Measurements from ENCODE around the gene PPP1R9A.

DNA sequence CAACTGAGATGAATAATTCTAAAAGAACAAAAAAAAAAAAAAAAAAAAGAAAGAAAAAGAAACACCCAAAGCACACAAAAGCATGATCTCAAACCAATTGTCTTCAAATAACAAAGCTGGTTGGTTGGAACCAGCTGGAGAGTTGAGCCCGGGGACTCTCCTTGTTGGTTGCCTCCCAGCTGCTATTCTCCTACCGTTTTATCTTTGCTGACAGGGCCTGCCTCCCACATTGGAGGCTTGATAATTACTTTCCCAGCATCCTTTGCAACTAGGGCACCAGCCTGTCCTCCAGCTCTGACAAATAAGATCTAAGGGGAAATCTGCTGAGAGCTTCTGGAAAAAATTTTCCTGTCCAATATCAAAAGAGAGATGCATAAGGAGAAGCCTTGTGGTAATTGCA, 410.2 kb downstream of the PPP1R9A start:
- TF ChIP-seq, protein P1, sequence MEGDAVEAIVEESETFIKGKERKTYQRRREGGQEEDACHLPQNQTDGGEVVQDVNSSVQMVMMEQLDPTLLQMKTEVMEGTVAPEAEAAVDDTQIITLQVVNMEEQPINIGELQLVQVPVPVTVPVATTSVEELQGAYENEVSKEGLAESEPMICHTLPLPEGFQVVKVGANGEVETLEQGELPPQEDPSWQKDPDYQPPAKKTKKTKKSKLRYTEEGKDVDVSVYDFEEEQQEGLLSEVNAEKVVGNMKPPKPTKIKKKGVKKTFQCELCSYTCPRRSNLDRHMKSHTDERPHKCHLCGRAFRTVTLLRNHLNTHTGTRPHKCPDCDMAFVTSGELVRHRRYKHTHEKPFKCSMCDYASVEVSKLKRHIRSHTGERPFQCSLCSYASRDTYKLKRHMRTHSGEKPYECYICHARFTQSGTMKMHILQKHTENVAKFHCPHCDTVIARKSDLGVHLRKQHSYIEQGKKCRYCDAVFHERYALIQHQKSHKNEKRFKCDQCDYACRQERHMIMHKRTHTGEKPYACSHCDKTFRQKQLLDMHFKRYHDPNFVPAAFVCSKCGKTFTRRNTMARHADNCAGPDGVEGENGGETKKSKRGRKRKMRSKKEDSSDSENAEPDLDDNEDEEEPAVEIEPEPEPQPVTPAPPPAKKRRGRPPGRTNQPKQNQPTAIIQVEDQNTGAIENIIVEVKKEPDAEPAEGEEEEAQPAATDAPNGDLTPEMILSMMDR (conservative IDR thresholded peaks at IDR 0.05; ENCODE audit: low read depth, low read length) = no peak
- no peak for TF ChIP-seq EZH2 (IDR thresholded peaks at IDR 0.05; ENCODE audit: borderline replicate concordance, low read depth, low read length, poor library complexity, severe bottlenecking)
